ENCODE data around the gene GPR82. TPM values are rescaled to one million over a fixed set of nuclear protein-coding genes. Genes with fewer than 3 reads are reported as not detected.

GPR82 gene
- total and polyA plus RNA-seq, 2 of the 8 experiments (the other 6 are each of a cell fraction or from before 2014, with no cell fraction given), result not detected

DNA sequence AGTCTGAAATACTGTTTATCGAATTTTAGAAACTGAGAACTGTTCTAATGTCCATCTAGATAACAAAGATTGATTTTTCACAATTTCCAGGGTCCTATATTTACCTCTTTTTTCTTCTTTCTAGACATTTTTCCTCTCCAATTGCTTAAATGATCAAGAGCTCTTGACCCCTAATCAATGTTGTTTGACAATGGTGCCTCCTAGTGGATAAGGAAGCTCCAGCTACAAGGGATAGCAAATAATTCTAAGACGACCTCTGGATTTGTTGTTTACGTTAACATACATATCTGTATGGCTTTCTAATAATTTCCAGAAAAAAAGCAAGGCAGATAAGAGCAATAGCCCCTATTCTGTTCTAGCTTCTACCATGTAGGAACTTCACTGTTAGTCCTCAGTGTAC, 35.8 kb downstream of the GPR82 start:
- CTCF ChIA-PET (ENCODE audit: partially characterized antibody), result interaction anchor here (0.6 to 1.8 kb wide), 11 partner anchors 9 to 660 kb away, joined by 3 to 7 read pairs (median 3); no protein-coding TSS in a partner anchor
- H4K20me1 ChIP-seq (replicated peaks in 1 of 2; ENCODE audit: control insufficient read depth in 1 of 2, insufficient read depth in 2 of 2, low read length in 2 of 2), result peaks cover 0 to 1% of the 10 kb centered on the region in 2 experiments
- FAIRE-seq, result no peak

More for the DNA sequence above, 35.8 kb downstream of the GPR82 start:
- Histone ChIP-seq H3K18ac (ENCODE audit: extremely low read depth, low read length) (no peak overlapping the region), H2BK5ac (ENCODE audit: low read depth, low read length) (no peak overlapping the region), H2BK15ac (ENCODE audit: low read length) (no peak overlapping the region), H3K4me2 (ENCODE audit: insufficient read depth in 1 of 2, low read depth in 2 of 2, low read length in 2 of 2) (no peak overlapping the region), H3K79me2 (ENCODE audit: control insufficient read depth in 1 of 2, insufficient read depth in 2 of 2, low read length in 2 of 2) (no peaks in the 10 kb centered on the region), H3K4ac (replicated peaks; ENCODE audit: insufficient read length, low read depth, low read length) (no peak overlapping the region), H2AK5ac (ENCODE audit: low read depth, low read length) (no peak overlapping the region), H3K36me3 (ENCODE audit: control insufficient read depth in 2 of 4, insufficient read depth in 4 of 4, low read length in 3 of 4) (no peaks in the 10 kb centered on the region; a peak in 1 of 8 replicates), H3K4me1 (replicated peaks in 1 of 4; ENCODE audit: control insufficient read depth in 3 of 4, insufficient read depth in 4 of 4, low read length in 3 of 4) (no peaks in the 10 kb centered on the region; a peak in 2 of 7 replicates), H3K27ac (ENCODE audit: low read depth, low read length) (no peak overlapping the region), H3K23me2 (ENCODE audit: low read depth, low read length) (no peaks in the 10 kb centered on the region), H4K91ac (replicated peaks; ENCODE audit: insufficient read length, low read length) (no peak overlapping the region), H2AFZ (ENCODE audit: low read length) (no peak overlapping the region), H4K8ac (ENCODE audit: extremely low read depth, insufficient read depth, low read length) (no peak overlapping the region), H3K56ac (replicated peaks; ENCODE audit: insufficient read length, low read depth, low read length) (no peak overlapping the region), H2BK12ac (ENCODE audit: low read depth, low read length) (no peak overlapping the region), H2BK20ac (ENCODE audit: low read length) (no peak overlapping the region), H3K14ac (ENCODE audit: insufficient read length) (no peak overlapping the region), H3K23ac (ENCODE audit: insufficient read length) (no peak overlapping the region), H3K9me3 (ENCODE audit: insufficient read depth in 2 of 2, low read depth in 1 of 2, low read length in 1 of 2) (no peaks in the 10 kb centered on the region), H3K27me3 (replicated peaks in 1 of 4; ENCODE audit: control insufficient read depth in 3 of 4, extremely low read depth in 1 of 4, insufficient read depth in 3 of 4, low read length in 3 of 4) (no peaks in the 10 kb centered on the region), H3K9ac (replicated peaks in 1 of 4; ENCODE audit: extremely low read depth in 1 of 4, low read depth in 3 of 4, low read length in 3 of 4) (no peak overlapping the region), H2BK120ac (replicated peaks; ENCODE audit: low read depth, low read length) (no peak overlapping the region), H3K4me3 (ENCODE audit: extremely low read depth in 1 of 4, insufficient read depth in 2 of 4, low read depth in 3 of 4, low read length in 4 of 4) (no peak overlapping the region), H3K79me1 (ENCODE audit: low read depth, low read length) (no peaks in the 10 kb centered on the region), H4K5ac (ENCODE audit: insufficient read length, low read depth, low read length) (no peak overlapping the region)
- 58% methylated on average over 3 of the region's 3 CpGs; no CpG with 5 or more reads in 1 of the 2 experiments for WGBS, 2 experiments (ENCODE audit: extremely low coverage in 1 of 2, insufficient coverage in 1 of 2, insufficient read length in 1 of 2, insufficient replicate concordance in 2 of 2, low coverage in 1 of 2, low lambda C conversion rate in 2 of 2, missing lambda C conversion rate in 1 of 2)
- no peak for DNase-seq (ENCODE audit: low read depth in 1 of 2, low spot score in 2 of 2)
- TF ChIP-seq RAD21 (IDR thresholded peaks at IDR 0.05 in 1 of 2, conservative IDR thresholded peaks at IDR 0.05 in 1 of 2; ENCODE audit: low read depth in 2 of 2, low read length in 2 of 2), result peak; percentile 67 to 76
- TF ChIP-seq CTBP2 (IDR thresholded peaks at IDR 0.05; ENCODE audit: borderline replicate concordance, insufficient read depth, insufficient read length, low read length), result no peak
- TF ChIP-seq, protein P1, sequence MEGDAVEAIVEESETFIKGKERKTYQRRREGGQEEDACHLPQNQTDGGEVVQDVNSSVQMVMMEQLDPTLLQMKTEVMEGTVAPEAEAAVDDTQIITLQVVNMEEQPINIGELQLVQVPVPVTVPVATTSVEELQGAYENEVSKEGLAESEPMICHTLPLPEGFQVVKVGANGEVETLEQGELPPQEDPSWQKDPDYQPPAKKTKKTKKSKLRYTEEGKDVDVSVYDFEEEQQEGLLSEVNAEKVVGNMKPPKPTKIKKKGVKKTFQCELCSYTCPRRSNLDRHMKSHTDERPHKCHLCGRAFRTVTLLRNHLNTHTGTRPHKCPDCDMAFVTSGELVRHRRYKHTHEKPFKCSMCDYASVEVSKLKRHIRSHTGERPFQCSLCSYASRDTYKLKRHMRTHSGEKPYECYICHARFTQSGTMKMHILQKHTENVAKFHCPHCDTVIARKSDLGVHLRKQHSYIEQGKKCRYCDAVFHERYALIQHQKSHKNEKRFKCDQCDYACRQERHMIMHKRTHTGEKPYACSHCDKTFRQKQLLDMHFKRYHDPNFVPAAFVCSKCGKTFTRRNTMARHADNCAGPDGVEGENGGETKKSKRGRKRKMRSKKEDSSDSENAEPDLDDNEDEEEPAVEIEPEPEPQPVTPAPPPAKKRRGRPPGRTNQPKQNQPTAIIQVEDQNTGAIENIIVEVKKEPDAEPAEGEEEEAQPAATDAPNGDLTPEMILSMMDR (IDR thresholded peaks at IDR 0.05; ENCODE audit: control extremely low read depth in 1 of 3, insufficient read depth in 1 of 3, low read depth in 1 of 3, low read length in 3 of 3), result peak in 2 of 3 experiments; percentile 32 to 50; a peak in 2 of 4 replicates
- POLR2A ChIA-PET (ENCODE audit: partially characterized antibody), result no interaction called here

Measured in H1 (cell line).